IPS-18c (cell line): ENCODE results near the gene TXNL4B.
A peak's percentile ranks its signal among the peaks of the same experiment; 100 is the strongest.
"Not testable (repeated sequence)": the region's sequence is repeated elsewhere in the genome, so short reads cannot be mapped to it uniquely, and the experiment has no call there.

Experiments used
- H3K4me3 ChIP-seq: 2 replicates; pipeline ENCODE4 v1.7.0; 2013; ENCODE audit warnings: low read depth, mild to moderate bottlenecking, low read length, moderate library complexity; ENCODE audit not compliant: insufficient read depth
- H3K9me3 ChIP-seq: one replicate; pipeline ENCODE4 v1.6.1; 2013; ENCODE audit warnings: mild to moderate bottlenecking, low read length, moderate library complexity; ENCODE audit not compliant: control insufficient read depth, insufficient read depth

Gene TXNL4B

DNA sequence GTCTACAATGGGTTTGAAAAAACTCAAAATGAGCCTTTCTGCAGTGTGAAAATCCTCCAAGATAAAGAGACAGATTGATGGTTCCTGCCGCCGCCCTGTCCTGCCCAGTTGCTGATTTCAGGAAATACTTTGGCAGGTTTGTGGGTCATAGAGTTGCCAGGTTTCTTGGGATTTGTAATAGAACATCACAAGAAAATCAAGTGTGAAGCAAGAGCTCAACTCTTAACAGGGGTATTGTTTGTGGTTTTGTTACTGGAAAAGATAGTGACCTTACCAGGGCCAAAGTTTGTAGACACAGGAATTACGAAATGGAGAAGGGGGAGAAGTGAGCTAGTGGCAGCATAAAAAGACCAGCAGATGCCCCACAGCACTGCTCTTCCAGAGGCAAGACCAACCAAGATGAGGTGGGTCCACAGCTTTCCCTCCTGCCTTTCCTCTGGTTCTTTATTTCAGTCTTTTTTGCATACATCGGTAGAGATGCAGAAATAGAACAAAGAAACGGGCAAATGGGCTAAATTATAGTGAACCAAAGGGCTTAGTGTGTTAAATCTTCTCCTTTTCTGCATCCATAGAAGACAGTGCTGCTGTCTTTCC is 39.1 kb downstream of the TXNL4B start, which contains the start of gene HP:
TSS of gene HP (plus strand) at position 252 of the 594 bp plus-strand sequence. CDS start at position 400, 148 bp downstream.
- H3K4me3 ChIP-seq, H3K9me3 ChIP-seq: not testable (repeated sequence)

DNA sequence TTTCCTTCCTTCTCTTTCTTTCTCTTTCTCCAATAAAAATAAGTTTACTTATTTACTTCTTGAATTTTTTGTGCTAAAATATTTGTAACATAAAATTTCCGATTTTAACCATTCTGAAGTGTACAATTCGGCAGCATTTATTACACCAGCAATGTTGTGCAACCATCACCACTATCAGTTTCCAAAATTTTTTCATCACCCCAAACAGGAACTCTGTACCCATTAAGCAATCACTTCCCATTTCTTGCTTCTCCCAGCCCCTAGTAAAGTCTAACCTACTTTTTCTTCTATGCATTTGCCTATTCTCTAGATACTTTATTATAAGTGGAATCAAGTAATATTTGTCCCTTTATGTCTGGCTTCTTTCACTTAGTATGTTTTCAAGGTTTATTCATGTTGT is 41.6 kb downstream of the TXNL4B start:
- Histone ChIP-seq H3K9me3 (no peaks in the 10 kb centered on the region), H3K4me3 (no peak overlapping the region)

DNA sequence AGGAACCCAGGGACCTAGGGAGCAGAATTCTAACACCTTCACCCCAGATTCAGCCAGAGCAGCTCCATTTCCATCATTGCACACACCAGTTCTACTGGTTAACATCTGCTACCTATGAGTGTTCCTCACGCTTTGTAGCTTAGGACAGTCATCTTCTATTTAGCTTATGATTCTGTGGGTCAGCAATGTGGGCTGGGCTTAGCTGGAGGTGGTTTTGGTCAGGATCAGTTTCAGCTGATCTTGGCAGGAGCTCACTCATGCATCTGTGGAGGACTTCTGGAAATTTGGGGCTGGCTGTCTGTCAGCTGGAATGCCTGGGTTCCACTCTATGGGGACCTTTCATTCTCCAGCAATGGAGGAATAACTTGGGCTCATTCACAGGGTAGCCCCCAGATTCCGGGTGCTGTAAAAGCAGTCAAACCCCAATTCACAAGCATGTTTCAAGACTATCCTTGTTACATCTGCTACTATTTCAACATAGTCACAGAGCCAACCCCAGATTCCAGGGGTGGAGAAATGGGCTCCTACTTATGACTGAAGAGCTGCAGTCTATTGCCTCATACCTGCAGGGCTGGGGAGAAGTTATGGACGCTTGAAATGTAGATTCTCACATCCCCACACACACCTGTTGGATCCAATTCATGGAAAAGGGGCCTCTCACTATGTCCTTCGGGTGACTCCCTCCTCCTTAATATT is 42.5 kb downstream of the TXNL4B start:
- H3K4me3 ChIP-seq = no peak overlapping the region
- H3K9me3 ChIP-seq = no peaks in the 10 kb centered on the region

DNA sequence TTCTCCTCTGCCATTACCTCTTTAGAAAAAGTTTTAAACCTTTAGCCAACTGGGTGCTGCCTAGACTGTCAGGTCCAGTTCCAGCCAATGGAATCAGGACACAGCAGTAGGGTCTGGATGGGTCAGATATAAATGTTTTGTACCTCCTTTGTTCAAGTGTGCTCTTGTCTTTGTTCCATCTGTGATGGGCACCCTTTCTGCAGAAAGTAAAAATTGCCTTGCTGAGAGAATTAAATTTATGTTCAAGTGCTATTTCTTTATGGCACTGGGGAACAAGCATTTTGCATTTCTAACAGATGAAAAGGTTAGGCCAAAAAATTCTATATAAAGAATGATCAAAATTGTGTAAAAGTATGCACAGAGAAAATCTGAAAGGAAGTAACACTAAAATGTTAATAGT is 44.3 kb downstream of the TXNL4B start:
- H3K4me3 ChIP-seq = no peak overlapping the region
- H3K9me3 ChIP-seq = no peaks in the 10 kb centered on the region

DNA sequence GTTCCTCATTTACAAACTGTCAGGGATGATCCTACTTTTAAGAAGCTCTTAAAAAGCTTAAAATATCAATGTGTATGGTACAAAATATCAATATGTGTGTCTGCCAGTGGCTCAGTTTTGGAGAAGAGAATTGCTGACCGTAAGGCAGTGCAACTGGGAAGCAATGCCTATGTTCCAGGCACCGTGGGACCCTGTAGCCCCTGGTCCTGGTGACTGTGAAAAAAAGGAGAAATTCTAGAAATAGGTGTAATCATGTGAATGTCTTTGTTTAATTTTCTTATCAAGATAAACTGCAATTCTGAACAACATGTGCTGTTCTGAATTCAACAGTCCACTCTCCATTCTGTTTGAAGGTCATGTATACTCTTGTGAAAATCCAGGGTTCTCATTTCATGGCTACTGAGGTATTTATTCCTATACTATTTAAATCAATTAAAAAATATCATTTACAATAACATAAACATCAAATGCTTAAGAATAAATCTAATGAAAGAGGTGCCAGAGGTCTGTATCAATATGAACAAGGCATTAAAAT is 48.5 kb downstream of the TXNL4B start:
- Histone ChIP-seq H3K4me3 (no peak overlapping the region), H3K9me3 (no peaks in the 10 kb centered on the region)

DNA sequence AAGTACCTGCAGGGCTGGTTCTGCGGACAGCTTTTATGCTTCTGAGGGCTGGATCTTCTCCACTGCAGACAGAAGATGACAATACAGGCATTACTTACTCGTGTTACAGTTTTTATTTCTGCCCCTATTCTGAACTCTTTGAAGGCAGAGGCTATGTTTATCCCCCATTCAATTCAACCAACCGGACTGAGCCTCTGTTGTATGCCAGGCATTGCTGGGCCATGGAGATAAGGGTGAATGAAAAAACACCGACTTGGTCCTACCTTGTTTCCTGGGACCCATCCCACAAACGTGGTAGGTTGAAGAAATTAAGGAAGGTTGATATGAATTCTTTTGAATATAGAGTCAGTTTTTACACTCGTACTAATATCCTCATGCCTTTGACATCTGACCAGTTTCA is 49.1 kb downstream of the TXNL4B start:
- H3K4me3 ChIP-seq = no peak overlapping the region

DNA sequence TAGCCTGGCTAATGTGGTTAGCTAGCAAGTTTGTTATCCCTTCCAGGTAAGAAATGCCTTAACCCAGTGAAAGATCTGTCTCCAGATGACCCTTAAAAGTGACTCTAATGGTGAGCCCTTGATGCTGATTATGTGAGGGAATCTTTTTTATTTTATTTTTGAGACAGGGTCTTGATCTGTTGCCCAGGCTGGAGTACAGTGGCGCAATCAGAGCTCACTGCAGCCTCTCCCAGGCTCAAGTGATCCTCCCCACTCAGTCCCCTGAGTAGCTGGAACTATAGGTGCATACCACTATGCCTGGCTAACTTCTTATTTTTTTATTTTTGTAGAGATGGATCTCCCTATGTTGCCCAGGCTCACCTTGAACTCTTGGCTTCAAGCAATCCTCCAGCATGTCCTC is 49.9 kb downstream of the TXNL4B start:
- Histone ChIP-seq H3K4me3 (no peak overlapping the region), H3K9me3 (no peaks in the 10 kb centered on the region)

More for the DNA sequence above, 49.1 kb downstream of the TXNL4B start:
- H3K9me3 ChIP-seq = no peaks in the 10 kb centered on the region

DNA sequence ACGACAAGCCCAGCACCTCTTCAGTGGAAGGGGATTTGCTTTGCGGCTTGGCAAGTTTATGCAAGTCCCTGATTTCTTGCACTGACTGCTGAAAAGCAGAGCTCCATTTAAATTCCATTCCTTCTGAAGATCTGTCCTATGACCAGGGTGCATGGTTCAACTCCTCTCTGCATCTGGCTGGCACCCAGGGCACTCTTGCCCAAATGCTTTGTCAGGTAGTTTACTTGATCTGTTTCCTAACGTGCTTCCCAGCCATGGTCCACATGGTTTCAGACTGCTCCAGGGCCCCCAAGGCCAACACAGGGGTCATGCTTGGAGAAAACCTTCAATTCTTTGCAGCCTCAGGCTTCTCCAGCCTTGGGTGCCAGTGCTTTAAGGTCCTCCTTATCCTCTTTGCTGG is 50.4 kb downstream of the TXNL4B start:
- Histone ChIP-seq H3K9me3 (no peaks in the 10 kb centered on the region), H3K4me3 (no peak overlapping the region)

DNA sequence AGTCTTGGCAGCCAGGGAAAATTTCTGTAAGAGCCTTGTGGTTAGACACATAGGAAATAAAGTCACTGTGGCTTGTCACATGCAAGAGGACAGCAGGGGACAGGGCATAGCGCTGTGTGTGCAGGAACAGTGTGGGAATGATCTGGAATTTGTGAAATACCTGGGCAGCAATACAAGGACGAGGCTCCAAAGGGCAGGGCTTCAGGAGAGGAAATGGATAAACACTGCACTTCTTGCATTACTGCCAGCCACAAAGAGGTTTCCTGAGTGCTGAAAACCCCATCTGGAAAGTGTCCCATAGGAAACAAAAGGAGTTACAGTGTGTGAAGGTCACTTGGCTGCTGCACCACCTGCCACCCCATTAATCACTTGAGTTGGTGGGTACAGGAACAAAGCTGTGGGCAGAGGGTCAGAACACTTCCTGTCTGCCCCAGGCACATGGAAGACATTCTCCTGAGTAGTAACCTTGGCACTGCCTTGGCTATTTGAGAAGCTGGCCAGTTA is 51.2 kb downstream of the TXNL4B start:
- Histone ChIP-seq H3K4me3 (no peak overlapping the region), H3K9me3 (no peaks in the 10 kb centered on the region)

DNA sequence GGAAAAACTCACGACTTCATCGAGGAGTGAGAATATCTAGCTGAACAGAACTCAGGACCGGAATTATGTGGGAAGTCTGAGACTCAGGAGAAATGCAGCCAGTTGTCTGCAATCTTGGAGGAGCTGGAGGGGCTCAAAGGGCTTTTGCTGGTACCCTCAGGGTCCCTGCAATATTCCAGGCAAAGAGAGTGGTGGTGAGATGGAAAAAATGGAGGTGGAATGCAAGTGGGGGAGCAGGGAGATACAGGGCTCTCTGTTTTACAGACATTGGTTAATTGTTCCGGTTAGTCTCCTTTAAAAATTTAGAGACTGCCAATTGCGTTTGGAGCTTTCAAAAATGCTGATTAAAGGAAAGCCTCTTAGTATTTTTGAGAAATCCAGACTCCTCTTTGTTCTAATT is 57.3 kb downstream of the TXNL4B start:
- H3K4me3 ChIP-seq = 0 out of 2 replicates have a peak overlapping the region, but pooled peaks have one; percentile 9

More for the DNA sequence above, 57.3 kb downstream of the TXNL4B start:
- H3K9me3 ChIP-seq = no peaks in the 10 kb centered on the region
